ENCODE measurements around the gene TAAR8. TPM values are rescaled to one million over a fixed set of nuclear protein-coding genes. Genes with fewer than 3 reads are reported as not detected.

TAAR8 gene, protein sequence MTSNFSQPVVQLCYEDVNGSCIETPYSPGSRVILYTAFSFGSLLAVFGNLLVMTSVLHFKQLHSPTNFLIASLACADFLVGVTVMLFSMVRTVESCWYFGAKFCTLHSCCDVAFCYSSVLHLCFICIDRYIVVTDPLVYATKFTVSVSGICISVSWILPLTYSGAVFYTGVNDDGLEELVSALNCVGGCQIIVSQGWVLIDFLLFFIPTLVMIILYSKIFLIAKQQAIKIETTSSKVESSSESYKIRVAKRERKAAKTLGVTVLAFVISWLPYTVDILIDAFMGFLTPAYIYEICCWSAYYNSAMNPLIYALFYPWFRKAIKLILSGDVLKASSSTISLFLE
- total RNA-seq (2014; rRNA removed; shearing (Covaris generic); ENCODE audit: low replicate concordance) = not detected in 2 replicates

DNA sequence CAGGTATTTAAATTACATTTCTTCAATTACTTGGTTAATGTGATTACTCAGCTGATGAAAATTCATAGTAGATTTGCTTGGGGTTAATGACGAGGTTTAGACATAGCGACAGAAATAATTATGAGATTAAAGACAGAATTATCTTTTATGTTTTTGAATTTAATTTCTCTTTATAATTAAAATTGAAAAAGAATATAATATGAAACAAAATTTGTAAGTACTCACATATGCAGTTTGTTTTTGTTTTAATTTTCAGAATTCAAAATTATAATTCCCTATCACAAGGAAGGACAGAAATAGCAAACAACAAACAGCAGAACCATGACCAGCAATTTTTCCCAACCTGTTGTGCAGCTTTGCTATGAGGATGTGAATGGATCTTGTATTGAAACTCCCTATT is at the start of gene TAAR8:
Gene TAAR8 (plus strand): TSS at position 301 of the 400 bp plus-strand sequence. CDS start 21 bp downstream, at position 322.
- Histone ChIP-seq H3K36me3 (no peaks in the 10 kb centered on the region), H3K4me3 (no peak within 1 kb of the TSS), H3K9me3 (no peaks in the 10 kb centered on the region), H3K27me3 (peaks cover 60% of the 10 kb centered on the region)
- DNase-seq = no peak

DNA sequence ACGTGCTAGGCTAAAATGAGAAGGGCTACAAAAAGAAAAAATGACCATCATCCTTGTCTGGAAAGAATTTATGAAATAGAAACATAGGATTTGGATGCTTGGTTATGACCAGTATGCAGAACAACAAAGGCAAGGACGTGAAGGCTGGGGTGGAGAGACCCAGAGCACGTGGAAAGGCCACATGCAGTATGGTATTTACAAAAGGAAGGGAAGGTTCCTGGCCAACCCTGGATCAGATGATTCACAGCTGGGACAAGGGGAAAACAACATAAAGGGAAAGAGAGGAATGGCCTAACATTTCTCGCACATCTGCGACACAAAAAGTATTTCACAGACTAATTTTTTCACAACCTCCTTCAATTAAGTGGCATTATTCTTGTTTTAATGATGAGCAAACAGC is 47.7 kb upstream of the TAAR8 start:
- no peak for DNase-seq
- peaks cover 9% of the 10 kb centered on the region for H3K36me3 ChIP-seq
- H3K27me3 ChIP-seq = no peaks in the 10 kb centered on the region
- H3K9me3 ChIP-seq = no peaks in the 10 kb centered on the region
- no peak overlapping the region for H3K4me3 ChIP-seq

DNA sequence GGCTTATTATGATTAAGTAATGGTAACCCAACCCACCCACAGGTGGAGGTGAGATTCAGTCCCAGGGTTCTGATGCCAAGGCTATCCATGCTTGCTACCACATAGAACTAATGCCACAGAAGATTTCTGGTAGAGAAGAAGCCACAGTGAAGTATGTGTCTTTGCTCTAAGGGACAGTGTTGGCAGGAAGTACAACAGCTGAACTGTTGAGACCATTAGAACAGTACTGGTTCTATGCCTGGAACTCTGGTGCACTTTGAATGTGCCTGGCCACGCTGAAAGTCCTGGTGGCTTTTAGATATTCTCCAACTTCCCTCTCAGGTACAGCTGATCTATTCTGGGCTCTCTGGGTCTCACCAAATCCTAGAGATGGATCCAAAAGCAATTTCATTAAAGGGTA is 47.3 kb upstream of the TAAR8 start:
- Histone ChIP-seq H3K27me3 (no peaks in the 10 kb centered on the region), H3K9me3 (no peaks in the 10 kb centered on the region), H3K4me3 (no peak overlapping the region), H3K36me3 (peaks cover 9% of the 10 kb centered on the region)
- no peak for DNase-seq

DNA sequence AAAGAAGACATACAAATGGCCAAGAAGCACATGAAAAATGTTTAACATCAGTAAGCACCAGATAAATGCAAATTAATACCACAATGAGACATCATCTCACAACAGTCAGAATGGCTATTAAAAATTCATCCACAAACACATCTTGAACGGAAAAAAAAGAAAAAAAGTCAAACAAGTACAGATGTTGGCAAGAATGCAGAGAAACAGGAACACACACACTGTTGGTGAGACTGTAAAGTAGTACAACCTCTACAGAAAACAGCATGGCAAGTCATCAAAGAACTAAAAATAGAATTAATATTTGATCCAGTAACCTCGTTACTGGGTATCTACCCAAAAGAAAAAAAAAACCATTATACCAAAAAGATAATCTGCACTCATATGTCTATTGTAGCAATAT is 46.0 kb upstream of the TAAR8 start:
- Histone ChIP-seq H3K27me3 (no peaks in the 10 kb centered on the region), H3K36me3 (peaks cover 6% of the 10 kb centered on the region), H3K9me3 (no peaks in the 10 kb centered on the region), H3K4me3 (no peak overlapping the region)
- DNase-seq = no peak

DNA sequence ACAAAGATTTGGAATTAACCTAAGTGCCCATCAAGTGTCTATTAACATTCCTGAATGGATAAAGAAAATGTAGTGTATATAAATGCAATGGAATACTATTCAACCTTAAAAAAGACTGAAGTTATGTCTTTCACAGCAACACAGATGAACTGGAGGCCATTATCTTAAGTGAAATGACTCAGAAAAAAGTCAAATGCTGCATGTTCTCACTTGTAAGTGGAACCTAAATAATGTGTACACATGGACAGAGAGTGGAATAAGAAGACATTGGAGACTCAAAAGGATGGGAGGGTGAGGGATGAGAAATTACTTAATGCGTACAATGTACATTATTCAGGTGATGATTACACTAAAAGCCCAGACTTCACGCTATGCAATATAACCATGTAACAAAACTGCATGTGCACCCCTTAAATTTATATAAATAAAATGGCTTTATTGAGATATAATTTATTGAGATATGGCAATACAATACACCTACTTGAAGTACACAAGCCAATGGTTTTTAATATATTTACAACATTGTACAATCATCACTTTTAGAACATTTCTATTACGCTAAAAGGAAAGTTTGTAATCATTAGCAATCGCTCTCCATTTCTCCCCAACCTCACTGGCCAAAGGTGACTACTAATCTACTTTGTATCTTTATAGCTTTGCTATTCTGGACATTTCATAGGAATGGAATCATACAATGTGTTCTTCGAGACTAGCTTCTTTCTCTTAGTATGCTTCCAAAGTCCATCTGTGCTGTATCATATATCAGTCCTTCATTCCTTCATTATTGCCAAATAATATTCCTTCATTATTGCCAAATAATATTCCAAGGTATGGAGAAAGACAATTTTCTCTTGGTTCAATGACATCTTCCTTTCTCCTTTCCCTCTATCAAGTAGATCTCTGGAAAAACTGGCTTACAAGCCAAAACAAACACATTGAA is 45.3 kb upstream of the TAAR8 start:
- Histone ChIP-seq H3K27me3 (no peaks in the 10 kb centered on the region), H3K9me3 (no peaks in the 10 kb centered on the region), H3K4me3 (no peak overlapping the region), H3K36me3 (peaks cover 2% of the 10 kb centered on the region; the same call in 1 of the 2 replicates)
- no peak for DNase-seq

DNA sequence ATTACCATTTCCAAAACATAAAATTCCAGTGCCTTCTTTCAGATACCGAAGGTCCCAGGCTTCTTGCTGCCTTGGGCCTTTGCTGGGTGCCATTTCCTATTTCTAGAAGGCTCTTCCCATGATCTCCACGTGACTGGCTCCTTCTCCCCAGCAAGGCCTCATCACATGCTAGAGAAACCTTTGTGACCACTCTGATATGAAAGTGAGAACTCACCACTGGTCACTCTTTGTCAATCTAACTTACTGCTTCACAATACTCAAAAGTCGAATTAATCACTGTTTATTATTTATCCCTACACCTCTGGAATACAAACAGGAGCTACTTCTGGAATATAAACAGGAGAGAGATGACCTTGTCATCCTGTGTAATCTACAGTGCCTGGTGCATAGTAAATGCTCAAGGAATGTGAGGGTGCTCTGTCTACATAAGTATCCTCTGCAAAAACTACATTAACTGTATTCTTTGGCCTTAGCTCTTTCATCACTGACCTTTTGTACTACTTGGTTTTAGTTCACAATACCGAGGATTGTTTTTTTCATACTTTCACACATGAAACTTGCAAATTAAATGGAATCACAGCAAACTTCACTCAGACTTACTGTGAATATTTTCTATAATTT is 41.2 kb upstream of the TAAR8 start:
- Histone ChIP-seq H3K36me3 (0 out of 2 replicates have a peak, but pooled peaks cover 2% of the 10 kb centered on the region), H3K27me3 (0 out of 2 replicates have a peak, but pooled peaks cover 2% of the 10 kb centered on the region), H3K9me3 (no peaks in the 10 kb centered on the region), H3K4me3 (peak overlapping the region; percentile 96; the same call in 1 of the 2 replicates)
- DNase-seq = no peak

DNA sequence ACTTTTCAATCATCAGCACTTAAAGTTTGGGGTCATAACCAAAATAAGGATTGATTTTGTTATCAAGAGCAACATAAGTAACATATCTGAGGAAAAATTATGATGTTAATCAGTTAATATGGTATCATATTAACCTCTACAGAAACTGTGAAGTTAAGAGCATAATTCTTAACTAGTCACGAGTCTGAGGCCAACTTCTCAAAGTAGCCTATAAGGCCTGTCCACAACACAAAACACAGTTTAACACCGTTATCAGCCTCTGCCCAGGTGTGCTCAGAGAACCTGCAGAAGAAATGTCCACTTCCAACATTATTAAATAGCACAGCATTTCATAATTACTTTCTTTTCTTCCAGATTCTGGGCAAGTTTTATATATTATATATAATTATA is 40.6 kb upstream of the TAAR8 start:
- DNase-seq = no peak
- Histone ChIP-seq H3K27me3 (0 out of 2 replicates have a peak, but pooled peaks cover 2% of the 10 kb centered on the region), H3K4me3 (peak overlapping the region; percentile 96), H3K9me3 (no peaks in the 10 kb centered on the region), H3K36me3 (0 out of 2 replicates have a peak, but pooled peaks cover 2% of the 10 kb centered on the region)

DNA sequence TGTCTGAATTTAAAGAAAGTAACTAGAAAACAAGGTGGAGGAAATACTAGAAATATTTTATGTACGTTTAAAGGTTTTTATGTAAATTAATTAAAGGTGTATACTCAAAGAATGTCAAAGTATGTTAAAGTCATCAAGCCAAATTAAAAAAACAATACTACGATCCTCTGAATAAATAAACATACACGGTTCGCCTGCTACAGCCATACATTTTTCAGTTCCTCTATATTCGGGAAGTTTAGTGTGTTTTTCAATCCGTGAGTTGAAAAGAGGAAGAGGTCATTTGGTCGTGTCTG is 40.2 kb upstream of the TAAR8 start:
- 0 out of 2 replicates have a peak, but pooled peaks cover 2% of the 10 kb centered on the region for H3K36me3 ChIP-seq
- 0 out of 2 replicates have a peak, but pooled peaks cover 2% of the 10 kb centered on the region for H3K27me3 ChIP-seq
- no peak for DNase-seq
- H3K9me3 ChIP-seq = no peaks in the 10 kb centered on the region
- peak overlapping the region; percentile 96 for H3K4me3 ChIP-seq

DNA sequence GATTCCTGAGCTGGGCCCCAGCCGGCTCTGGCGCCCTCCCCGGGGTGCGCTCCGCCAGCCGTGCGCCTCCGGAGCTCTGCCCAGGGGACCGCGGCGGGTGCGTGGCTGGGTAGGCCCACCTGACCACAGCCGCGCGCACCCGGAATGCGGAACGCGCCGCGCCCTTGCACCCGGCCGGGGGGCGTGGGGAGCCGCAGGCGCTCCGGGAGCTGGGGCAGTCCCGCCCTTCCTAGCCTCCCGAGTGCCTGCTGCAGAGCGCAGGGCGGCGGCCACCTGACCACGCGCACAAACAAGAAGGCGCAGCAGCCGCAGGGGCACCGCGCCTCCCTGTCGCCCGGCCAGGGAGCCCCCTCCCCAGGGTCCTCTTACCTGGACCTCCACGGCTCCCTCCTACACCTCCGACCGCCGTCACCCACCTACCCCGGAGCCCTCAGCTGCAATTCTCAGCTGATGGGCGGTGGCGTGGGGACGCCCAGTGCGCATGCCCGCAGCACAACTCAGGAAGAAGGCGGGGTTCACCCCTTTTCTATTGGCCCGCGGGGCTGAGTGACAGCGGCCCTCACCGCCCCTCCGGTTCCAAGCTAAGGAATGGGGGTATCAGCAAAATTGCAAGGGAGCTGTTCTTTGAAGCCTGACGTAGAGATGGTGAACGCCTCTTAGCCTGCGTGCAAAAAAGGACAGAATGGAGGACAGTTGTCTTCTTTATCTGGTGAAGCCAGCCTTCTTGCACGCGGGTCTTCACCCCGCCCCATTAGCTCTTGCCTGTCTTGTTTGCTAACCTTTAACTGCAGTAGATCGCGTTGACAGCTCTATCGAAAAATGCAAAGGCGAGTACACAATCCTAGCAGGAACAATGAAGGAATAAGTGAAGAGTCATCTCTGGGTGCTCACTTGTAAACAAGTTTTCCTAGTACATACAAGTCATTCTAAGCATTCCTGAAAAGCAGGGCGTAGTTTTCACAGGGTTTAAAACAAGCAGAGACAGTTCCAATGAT is 39.5 kb upstream of the TAAR8 start, which contains the start of gene STX7:
Gene STX7 (minus strand): TSS at position 479 of the 995 bp plus-strand sequence. CDS start 9,586 bp downstream, outside the sequence.
- peak; percentile 85 for DNase-seq
- H3K4me3 ChIP-seq = peak within 1 kb of the TSS; percentile 96
- 0 out of 2 replicates have a peak, but pooled peaks cover 2% of the 10 kb centered on the region for H3K27me3 ChIP-seq
- 0 out of 2 replicates have a peak, but pooled peaks cover 2% of the 10 kb centered on the region for H3K36me3 ChIP-seq
- no peaks in the 10 kb centered on the region for H3K9me3 ChIP-seq

DNA sequence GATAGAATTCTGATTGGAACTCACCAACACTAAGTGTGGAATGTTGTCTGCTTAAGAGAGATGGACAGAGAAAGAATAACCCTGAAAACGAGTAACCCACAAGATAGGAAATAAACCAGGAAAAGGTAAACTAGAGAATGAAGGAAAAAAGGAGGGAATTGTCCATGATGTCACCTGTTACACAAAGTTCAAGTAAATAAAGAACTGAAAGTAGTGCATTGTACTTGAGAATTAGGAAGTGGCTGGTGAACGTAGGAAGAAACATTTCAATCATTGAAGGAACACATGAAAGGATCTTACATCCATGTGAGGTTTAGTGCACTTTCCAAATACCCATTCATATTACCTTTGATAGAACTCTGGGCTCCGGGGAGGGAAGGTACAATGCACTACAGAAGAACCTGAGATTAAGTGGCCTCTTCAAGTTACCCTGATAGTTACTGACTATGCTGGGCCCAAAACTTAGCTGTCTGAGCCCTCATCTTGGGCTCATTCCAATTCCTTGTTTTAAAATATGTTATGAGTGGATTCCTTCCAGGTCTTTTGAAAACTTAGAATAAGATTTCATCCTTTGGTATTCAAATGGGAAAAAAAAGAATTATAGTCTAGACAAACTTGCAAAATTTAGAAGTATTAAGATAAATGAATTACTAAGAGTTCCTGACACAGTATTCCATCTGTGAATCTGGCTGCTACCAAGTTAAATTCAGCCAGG is 38.5 kb upstream of the TAAR8 start:
- Histone ChIP-seq H3K4me3 (no peak overlapping the region), H3K9me3 (no peaks in the 10 kb centered on the region), H3K27me3 (0 out of 2 replicates have a peak, but pooled peaks cover 2% of the 10 kb centered on the region), H3K36me3 (no peaks in the 10 kb centered on the region)
- DNase-seq = no peak

DNA sequence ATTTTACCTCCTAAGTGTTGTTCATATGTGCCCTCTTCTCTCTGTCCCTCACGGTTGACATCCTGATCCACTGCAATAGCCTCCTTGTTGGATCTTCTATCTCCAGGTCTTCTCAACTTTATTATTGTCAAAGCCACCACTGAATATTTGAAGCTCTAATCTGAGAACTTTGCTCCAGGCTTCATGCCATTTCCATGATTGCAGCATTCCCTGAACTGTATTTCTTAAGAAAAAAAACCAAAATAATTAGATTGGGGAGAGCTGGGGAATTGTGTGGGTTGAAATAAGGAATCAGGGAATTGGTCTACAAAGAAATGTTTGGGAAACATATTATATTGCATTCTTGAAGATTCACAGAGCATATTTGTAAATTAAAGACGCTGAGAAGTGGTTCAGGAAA is 37.1 kb upstream of the TAAR8 start:
- no peak overlapping the region for H3K4me3 ChIP-seq
- H3K9me3 ChIP-seq = no peaks in the 10 kb centered on the region
- H3K36me3 ChIP-seq = no peaks in the 10 kb centered on the region
- no peak for DNase-seq
- 0 out of 2 replicates have a peak, but pooled peaks cover 2% of the 10 kb centered on the region for H3K27me3 ChIP-seq

DNA sequence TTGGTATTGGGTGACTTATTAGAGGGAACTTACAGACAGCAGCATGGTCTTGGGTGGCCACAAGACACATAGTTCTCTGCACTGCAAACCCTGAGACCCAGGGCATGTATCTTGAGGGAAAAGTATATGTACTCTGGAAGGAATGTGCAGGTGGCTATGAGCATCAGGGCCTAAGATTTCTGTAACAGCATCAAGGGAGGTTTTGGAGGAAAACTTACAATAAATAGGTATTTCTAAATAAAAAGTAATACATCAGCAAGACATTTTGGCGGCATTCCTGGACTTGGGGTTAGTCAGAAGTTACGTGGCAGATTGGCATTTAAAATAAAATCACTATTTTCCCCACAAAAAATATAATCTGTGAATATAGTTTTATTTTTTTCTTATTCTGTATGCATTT is 31.5 kb upstream of the TAAR8 start:
- peak; percentile 41 for DNase-seq
- 0 out of 2 replicates have a peak, but pooled peaks cover 1% of the 10 kb centered on the region for H3K27me3 ChIP-seq
- no peaks in the 10 kb centered on the region for H3K36me3 ChIP-seq
- no peak overlapping the region for H3K4me3 ChIP-seq
- H3K9me3 ChIP-seq = 0 out of 2 replicates have a peak, but pooled peaks cover 2% of the 10 kb centered on the region

DNA sequence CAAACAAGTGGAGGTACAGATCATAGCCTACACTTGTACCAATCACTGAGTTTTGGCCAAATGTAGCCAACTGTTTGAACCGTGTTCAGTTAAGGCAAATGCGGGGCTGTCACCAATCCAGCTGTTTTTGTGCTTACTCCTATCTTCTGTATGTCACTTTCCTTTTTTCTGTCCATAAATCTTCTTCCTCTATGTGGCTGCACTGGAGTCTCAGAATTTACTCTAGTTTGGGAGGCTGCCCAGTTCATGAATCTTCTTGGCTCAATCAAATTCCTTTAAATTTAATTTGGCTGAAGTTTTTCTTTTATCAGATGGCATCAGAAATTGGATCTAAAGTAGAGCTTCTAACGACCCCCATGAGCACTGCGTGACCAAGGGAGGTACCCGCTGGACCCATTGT is 27.8 kb upstream of the TAAR8 start:
- H3K9me3 ChIP-seq = 0 out of 2 replicates have a peak, but pooled peaks cover 2% of the 10 kb centered on the region
- no peak overlapping the region for H3K4me3 ChIP-seq
- no peaks in the 10 kb centered on the region for H3K36me3 ChIP-seq
- H3K27me3 ChIP-seq = no peaks in the 10 kb centered on the region; the same call in 1 of the 2 replicates
- DNase-seq = no peak

DNA sequence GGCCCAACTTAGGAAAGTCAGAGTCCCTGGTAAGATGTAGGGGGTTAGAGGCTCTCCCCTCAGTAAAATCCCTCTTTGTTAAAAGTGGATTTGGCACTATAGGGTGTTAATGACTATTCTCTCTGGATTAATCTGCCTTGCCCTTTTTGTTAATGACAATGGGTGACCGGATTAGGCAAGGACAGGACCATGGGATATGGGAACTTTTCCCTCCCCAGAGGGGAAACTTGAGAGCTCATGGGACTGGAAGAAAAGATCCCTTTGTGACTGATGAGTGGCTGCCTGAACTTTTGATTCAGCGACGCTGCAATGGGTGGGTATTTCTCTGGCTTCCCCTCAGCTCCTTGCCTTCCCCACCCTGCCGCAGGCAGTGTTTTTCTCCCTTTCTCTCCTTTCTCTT is 26.6 kb upstream of the TAAR8 start:
- no peaks in the 10 kb centered on the region for H3K36me3 ChIP-seq
- 0 out of 2 replicates have a peak, but pooled peaks cover 2% of the 10 kb centered on the region for H3K9me3 ChIP-seq
- DNase-seq = no peak
- no peaks in the 10 kb centered on the region; the same call in 1 of the 2 replicates for H3K27me3 ChIP-seq
- no peak overlapping the region for H3K4me3 ChIP-seq

DNA sequence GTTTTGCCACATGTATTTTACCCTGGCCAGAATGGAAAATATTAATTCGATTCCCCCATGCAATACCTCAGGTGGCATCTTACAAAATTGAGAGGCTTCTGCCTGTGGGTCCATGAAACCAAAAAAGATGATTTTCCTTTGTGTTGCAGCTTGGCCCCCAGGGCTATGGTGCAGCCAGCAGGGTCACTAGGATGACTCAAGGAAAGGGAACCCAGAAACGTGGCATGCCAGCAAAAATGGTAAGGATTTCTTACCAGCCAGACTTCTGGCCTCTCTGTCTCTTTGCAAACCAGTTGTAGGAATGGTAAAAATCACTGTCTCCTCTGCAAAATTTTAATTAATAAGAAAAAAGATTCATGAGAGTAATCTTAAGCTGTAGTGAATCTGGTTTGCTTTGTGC is 26.0 kb upstream of the TAAR8 start:
- H3K27me3 ChIP-seq = no peaks in the 10 kb centered on the region; the same call in 1 of the 2 replicates
- no peak for DNase-seq
- no peak overlapping the region for H3K4me3 ChIP-seq
- H3K9me3 ChIP-seq = 0 out of 2 replicates have a peak, but pooled peaks cover 2% of the 10 kb centered on the region
- no peaks in the 10 kb centered on the region for H3K36me3 ChIP-seq

Measured in MG63 (cell line).